Spleen (tissue), 7 donors: Measurements from ENCODE around the gene FURIN.

ENCODE experiments used
- POLR2A ChIP-seq, 3 donors: fragments of 450-650 bp; IDR thresholded peaks; one replicate each; pipeline ENCODE4 v1.5.1; 2017; ENCODE audit warnings: antibody characterized with exemption in 3 of 3, mild to moderate bottlenecking in 1 of 3
- POLR2AphosphoS5 ChIP-seq, 3 donors: sonication (generic); formaldehyde crosslinking; IDR thresholded peaks; one replicate each; pipeline ENCODE4 v1.5.1; 2017; ENCODE audit warnings: antibody characterized with exemption in 3 of 3
- TF ChIP-seq, protein P1 (sequence below), 11 experiments: fragments of 200-600 bp in 7 of 11; fragments of 450-650 bp in 4 of 11; sonication (generic) in 4 of 11; IDR thresholded peaks in 8 of 11; conservative IDR thresholded peaks in 3 of 11; 1 replicate in 7 of 11; 2 replicates in 4 of 11; pipeline versions ENCODE4 v1.4.0 to v1.8.0; 2016 to 2021; ENCODE audit warnings: antibody characterized with exemption in 11 of 11, inconsistent platforms in 4 of 11, mild to moderate bottlenecking in 1 of 11
- donor health status: DM: no; HTN: no; CAD: no; lungs with moderate emphysema.
- donor health status: DM: no; HTN: no; CAD: no.
- donor health status: DM: no; HTN: no; CAD: no.

DNA sequence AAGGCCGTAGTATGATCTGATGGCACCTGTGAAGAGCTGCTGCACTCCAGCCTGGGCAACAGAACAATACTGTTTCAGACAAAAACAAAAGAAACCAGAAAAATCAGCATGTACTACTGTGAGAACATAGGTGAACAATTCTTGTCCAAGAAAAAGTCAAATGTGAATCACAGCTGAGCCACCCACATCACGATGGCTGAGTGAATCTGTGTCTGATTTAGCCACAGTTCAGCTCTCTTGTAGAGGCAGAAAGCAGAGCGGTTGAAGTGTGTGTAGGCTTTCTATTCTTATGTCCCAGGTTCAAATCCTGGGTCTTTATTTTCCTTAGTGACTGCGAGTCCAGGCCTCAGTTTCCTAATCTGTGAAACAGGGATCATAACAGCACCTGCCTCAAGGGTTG lies 4.4 kb upstream of the FURIN start:
- TF ChIP-seq, protein P1, sequence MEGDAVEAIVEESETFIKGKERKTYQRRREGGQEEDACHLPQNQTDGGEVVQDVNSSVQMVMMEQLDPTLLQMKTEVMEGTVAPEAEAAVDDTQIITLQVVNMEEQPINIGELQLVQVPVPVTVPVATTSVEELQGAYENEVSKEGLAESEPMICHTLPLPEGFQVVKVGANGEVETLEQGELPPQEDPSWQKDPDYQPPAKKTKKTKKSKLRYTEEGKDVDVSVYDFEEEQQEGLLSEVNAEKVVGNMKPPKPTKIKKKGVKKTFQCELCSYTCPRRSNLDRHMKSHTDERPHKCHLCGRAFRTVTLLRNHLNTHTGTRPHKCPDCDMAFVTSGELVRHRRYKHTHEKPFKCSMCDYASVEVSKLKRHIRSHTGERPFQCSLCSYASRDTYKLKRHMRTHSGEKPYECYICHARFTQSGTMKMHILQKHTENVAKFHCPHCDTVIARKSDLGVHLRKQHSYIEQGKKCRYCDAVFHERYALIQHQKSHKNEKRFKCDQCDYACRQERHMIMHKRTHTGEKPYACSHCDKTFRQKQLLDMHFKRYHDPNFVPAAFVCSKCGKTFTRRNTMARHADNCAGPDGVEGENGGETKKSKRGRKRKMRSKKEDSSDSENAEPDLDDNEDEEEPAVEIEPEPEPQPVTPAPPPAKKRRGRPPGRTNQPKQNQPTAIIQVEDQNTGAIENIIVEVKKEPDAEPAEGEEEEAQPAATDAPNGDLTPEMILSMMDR (IDR thresholded peaks at IDR 0.05 in 8 of 11, conservative IDR thresholded peaks at IDR 0.05 in 3 of 11), result no peak
- TF ChIP-seq POLR2A (IDR thresholded peaks at IDR 0.05) (no peak), POLR2AphosphoS5 (IDR thresholded peaks at IDR 0.05) (no peak)
